Measurements from ENCODE around the gene TMEM38A.

Gene TMEM38A

DNA sequence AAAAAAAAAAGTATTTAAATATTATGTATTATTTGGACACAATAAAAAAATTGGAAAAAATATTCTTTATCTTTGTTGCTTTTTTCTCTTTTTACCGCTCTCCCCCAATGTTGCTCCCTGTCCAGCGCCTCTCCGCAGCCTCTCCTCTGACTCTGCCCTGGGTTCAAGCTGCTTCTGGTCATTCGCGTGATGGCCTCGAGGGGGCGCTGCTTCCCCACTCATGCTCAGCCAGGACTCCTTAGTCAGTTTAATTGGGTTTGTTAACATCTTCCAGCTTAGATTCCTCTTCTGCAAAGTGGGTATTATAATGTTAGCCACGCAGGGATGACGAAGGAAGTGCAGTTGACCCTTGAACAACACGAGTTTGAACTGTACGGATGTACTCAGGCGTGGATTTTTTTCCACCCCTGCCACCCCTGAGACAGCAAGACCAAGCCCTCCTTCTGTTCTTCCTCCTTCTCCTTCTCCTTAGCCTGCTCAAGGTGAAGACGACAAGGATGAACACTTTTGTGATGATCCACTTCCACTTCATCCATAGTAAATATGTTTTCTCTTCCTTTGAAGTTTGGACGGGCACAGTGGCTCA, 53.9 kb downstream of the TMEM38A start:
- Histone ChIP-seq H3K9me2 (replicated peaks; ENCODE audit: insufficient read depth, low read length) (no peaks in the 10 kb centered on the region), H3K27ac (ENCODE audit: low read length) (no peak overlapping the region), H3K27me3 (replicated peaks; ENCODE audit: insufficient read depth, low read length) (no peaks in the 10 kb centered on the region; the same call in 1 of the 2 replicates), H3K4me1 (ENCODE audit: low read length) (no peaks in the 10 kb centered on the region), H3K9ac (ENCODE audit: low read length) (no peak overlapping the region), H4K20me1 (ENCODE audit: insufficient read depth, low read length) (no peaks in the 10 kb centered on the region), H3F3A (ENCODE audit: insufficient read depth, low read length) (no peaks in the 10 kb centered on the region), H2AFZ (ENCODE audit: low read length) (no peak overlapping the region), H3K79me2 (ENCODE audit: low read length) (no peaks in the 10 kb centered on the region), H3K9me3 (replicated peaks; ENCODE audit: insufficient read depth, low read length) (no peaks in the 10 kb centered on the region), H3K4me3 (ENCODE audit: low read length) (no peak overlapping the region), H3K4me2 (ENCODE audit: low read depth, low read length) (no peak overlapping the region), H3K36me3 (replicated peaks; ENCODE audit: insufficient read depth, low read length) (no peaks in the 10 kb centered on the region)
- TF ChIP-seq CTCF (IDR thresholded peaks at IDR 0.05; ENCODE audit: low read length) (peak; percentile 76), EZH2 (optimal IDR thresholded peaks at IDR 0.05; ENCODE audit: low read depth, low read length) (no peak)
- DNase-seq: no peak

- no peak overlapping the region for H2AFZ ChIP-seq (ENCODE audit: low read length)
- no peaks in the 10 kb centered on the region for H3K36me3 ChIP-seq (replicated peaks; ENCODE audit: insufficient read depth, low read length)
- no peak overlapping the region for H3K9ac ChIP-seq (ENCODE audit: low read length)
- H3K4me2 ChIP-seq (ENCODE audit: low read depth, low read length): no peak overlapping the region
- H3K9me3 ChIP-seq (replicated peaks; ENCODE audit: insufficient read depth, low read length): no peaks in the 10 kb centered on the region
- H3K4me3 ChIP-seq (ENCODE audit: low read length): no peak overlapping the region
- H4K20me1 ChIP-seq (ENCODE audit: insufficient read depth, low read length): no peaks in the 10 kb centered on the region
- no peak overlapping the region for H3K27ac ChIP-seq (ENCODE audit: low read length)
- H3K9me2 ChIP-seq (replicated peaks; ENCODE audit: insufficient read depth, low read length): no peaks in the 10 kb centered on the region
- DNase-seq: no peak
- H3F3A ChIP-seq (ENCODE audit: insufficient read depth, low read length): no peaks in the 10 kb centered on the region
- no peaks in the 10 kb centered on the region; the same call in 1 of the 2 replicates for H3K27me3 ChIP-seq (replicated peaks; ENCODE audit: insufficient read depth, low read length)
- H3K79me2 ChIP-seq (ENCODE audit: low read length): no peaks in the 10 kb centered on the region
- TF ChIP-seq CTCF (IDR thresholded peaks at IDR 0.05; ENCODE audit: low read length) (no peak), EZH2phosphoT487 (IDR thresholded peaks at IDR 0.05; ENCODE audit: low read length) (no peak), EZH2 (optimal IDR thresholded peaks at IDR 0.05; ENCODE audit: low read depth, low read length) (no peak)
- no peaks in the 10 kb centered on the region for H3K4me1 ChIP-seq (ENCODE audit: low read length)
Measured at GRCh38 chr19:16715611-16716010, 54.7 kb downstream of the TMEM38A start.

GRCh38 chr19:16721051-16721450, 60.1 kb downstream of the TMEM38A start:
- H3F3A ChIP-seq (ENCODE audit: insufficient read depth, low read length): no peaks in the 10 kb centered on the region
- H3K9ac ChIP-seq (ENCODE audit: low read length): no peak overlapping the region
- no peak overlapping the region for H3K27ac ChIP-seq (ENCODE audit: low read length)
- no peaks in the 10 kb centered on the region for H3K9me2 ChIP-seq (replicated peaks; ENCODE audit: insufficient read depth, low read length)
- no peaks in the 10 kb centered on the region for H3K36me3 ChIP-seq (replicated peaks; ENCODE audit: insufficient read depth, low read length)
- no peaks in the 10 kb centered on the region; the same call in 1 of the 2 replicates for H3K27me3 ChIP-seq (replicated peaks; ENCODE audit: insufficient read depth, low read length)
- no peaks in the 10 kb centered on the region for H4K20me1 ChIP-seq (ENCODE audit: insufficient read depth, low read length)
- no peak for TF ChIP-seq EZH2phosphoT487 (IDR thresholded peaks at IDR 0.05; ENCODE audit: low read length)
- no peak for TF ChIP-seq CTCF (IDR thresholded peaks at IDR 0.05; ENCODE audit: low read length)
- no peak for TF ChIP-seq EZH2 (optimal IDR thresholded peaks at IDR 0.05; ENCODE audit: low read depth, low read length)
- no peak overlapping the region for H2AFZ ChIP-seq (ENCODE audit: low read length)
- no peak overlapping the region for H3K4me3 ChIP-seq (ENCODE audit: low read length)
- H3K9me3 ChIP-seq (replicated peaks; ENCODE audit: insufficient read depth, low read length): no peaks in the 10 kb centered on the region
- no peaks in the 10 kb centered on the region for H3K79me2 ChIP-seq (ENCODE audit: low read length)
- no peaks in the 10 kb centered on the region for H3K4me1 ChIP-seq (ENCODE audit: low read length)
- DNase-seq: no peak
- no peak overlapping the region for H3K4me2 ChIP-seq (ENCODE audit: low read depth, low read length)
